ENCODE results near the gene NMT1.

NMT1 gene

GRCh38 chr17:45138911-45139532, 77.9 kb downstream of the NMT1 start:
- no peak for DNase-seq

GRCh38 chr17:45139533-45139920, 78.4 kb downstream of the NMT1 start:
- no peak for DNase-seq

GRCh38 chr17:45143094-45143670, 82.1 kb downstream of the NMT1 start:
- no peak for DNase-seq

- DNase-seq: peak; percentile 52
These were observed 82.7 kb downstream of the NMT1 start for GRCh38 chr17:45143767-45144198.

- peak; percentile 79 for DNase-seq
These were observed 83.3 kb downstream of the NMT1 start for GRCh38 chr17:45144199-45145034.

GRCh38 chr17:45145035-45145389, 83.9 kb downstream of the NMT1 start:
- peak; percentile 28 for DNase-seq

- no peak for DNase-seq
These were observed 85.0 kb downstream of the NMT1 start for GRCh38 chr17:45146166-45146565.

- DNase-seq: no peak
These were observed 85.4 kb downstream of the NMT1 start for GRCh38 chr17:45146592-45146889.

- peak; percentile 90 for DNase-seq
These were observed 85.9 kb downstream of the NMT1 start for GRCh38 chr17:45146890-45147580.

- DNase-seq: peak; percentile 97
These were observed 86.6 kb downstream of the NMT1 start for GRCh38 chr17:45147581-45148182.

- peak; percentile 100 for DNase-seq
These were observed 87.3 kb downstream of the NMT1 start, which contains the start of gene HEXIM1 for GRCh38 chr17:45148183-45149036. TSS of gene HEXIM1 (plus strand) at chr17:45148475. CDS start at chr17:45149191, 716 bp downstream.

- DNase-seq: peak; percentile 89
These were observed 88.0 kb downstream of the NMT1 start for GRCh38 chr17:45149037-45149668.

- DNase-seq: peak; percentile 67
These were observed 88.8 kb downstream of the NMT1 start for GRCh38 chr17:45149669-45150664.

GRCh38 chr17:45150911-45151809, 90.0 kb downstream of the NMT1 start:
- peak; percentile 27 for DNase-seq

GRCh38 chr17:45155029-45155428, 93.9 kb downstream of the NMT1 start:
- no peak for DNase-seq

- DNase-seq: no peak
These were observed 94.4 kb downstream of the NMT1 start for GRCh38 chr17:45155483-45155882.

GRCh38 chr17:45156242-45156641, 95.1 kb downstream of the NMT1 start:
- no peak for DNase-seq

Measured in hematopoietic multipotent progenitor cell treated with erythropoietin and hydrocortisone succinate and interleukin-3 and kit ligand, for 6 days (in vitro differentiated cells).